Neural cell (in vitro differentiated cells): Measurements from ENCODE around the gene MAGI2. TPM values are rescaled to one million over a fixed set of nuclear protein-coding genes. Genes with fewer than 3 reads are reported as not detected.

Experiments used
- H2AFZ ChIP-seq: fragments of 200-600, 300-800 bp; sonication (generic), shearing (Covaris generic); 2 replicates; pipeline ENCODE4 v1.6.0; 2014; ENCODE audit warnings: low read depth, mild to moderate bottlenecking, antibody characterized with exemption, low read length, moderate library complexity
- H3F3A ChIP-seq: fragments of 200-600 bp; shearing (Covaris generic); 2 replicates; pipeline ENCODE4 v1.6.1; 2016; ENCODE audit warnings: mild to moderate bottlenecking, moderate library complexity, mixed read lengths, antibody characterized with exemption, low read length; ENCODE audit not compliant: insufficient read depth, poor library complexity, severe bottlenecking
- H3K27ac ChIP-seq: fragments of 200-600, 300-800 bp; sonication (generic), shearing (Covaris generic); 2 replicates; pipeline ENCODE4 v1.5.1; 2014; ENCODE audit warnings: mild to moderate bottlenecking, low read length, moderate library complexity
- H3K27me3 ChIP-seq: fragments of 300-800, 200-600 bp; sonication (generic), shearing (Covaris generic); 2 replicates; pipeline ENCODE4 v1.6.0; 2014; ENCODE audit warnings: mild to moderate bottlenecking, low read depth, low read length, moderate library complexity; ENCODE audit not compliant: insufficient read depth
- H3K36me3 ChIP-seq: fragments of 300-800, 200-600 bp; sonication (generic), shearing (Covaris generic); 2 replicates; pipeline ENCODE4 v1.5.1; 2014; ENCODE audit warnings: mild to moderate bottlenecking, antibody characterized with exemption, low read length, moderate library complexity; ENCODE audit not compliant: insufficient read depth
- H3K4me2 ChIP-seq: fragments of 300-800, 200-600 bp; sonication (generic), shearing (Covaris generic); 2 replicates; pipeline ENCODE4 v1.6.0; 2014; ENCODE audit warnings: mild to moderate bottlenecking, low read length
- H3K4me3 ChIP-seq: fragments of 300-800, 200-600 bp; sonication (generic), shearing (Covaris generic); 2 replicates; pipeline ENCODE4 v1.5.1; 2014; ENCODE audit warnings: mild to moderate bottlenecking, low read length, moderate library complexity
- H3K79me2 ChIP-seq: fragments of 200-600 bp; shearing (Covaris generic); replicated peaks from 2 replicates; pipeline ENCODE4 v1.6.0; 2014; ENCODE audit warnings: mild to moderate bottlenecking, low read length, moderate library complexity; ENCODE audit not compliant: insufficient read depth
- H3K9ac ChIP-seq: fragments of 300-800, 200-600 bp; sonication (generic), shearing (Covaris generic); 2 replicates; pipeline ENCODE4 v1.6.1; 2016; ENCODE audit warnings: mild to moderate bottlenecking, low read length, mixed read lengths
- H3K9me2 ChIP-seq: fragments of 200-600 bp; shearing (Covaris generic); 2 replicates; pipeline ENCODE4 v1.6.1; 2016; ENCODE audit warnings: mild to moderate bottlenecking, low read length, mixed read lengths; ENCODE audit not compliant: insufficient read depth
- H3K9me3 ChIP-seq: fragments of 200-600, 300-800 bp; sonication (generic), shearing (Covaris generic); 2 replicates; pipeline ENCODE4 v1.6.1; 2016; ENCODE audit warnings: mild to moderate bottlenecking, mixed run types, low read length, moderate library complexity, mixed read lengths
- H4K20me1 ChIP-seq: fragments of 200-600 bp; shearing (Covaris generic); 2 replicates; pipeline ENCODE4 v1.6.1; 2016; ENCODE audit warnings: mild to moderate bottlenecking, mixed run types; ENCODE audit not compliant: insufficient read depth
- CTCF ChIP-seq: fragments of 450-650 bp; IDR thresholded peaks from 2 replicates; pipeline ENCODE4 v1.5.1; 2014; ENCODE audit warnings: antibody characterized with exemption, mild to moderate bottlenecking, moderate library complexity; ENCODE audit not compliant: poor library complexity, severe bottlenecking
- EP300 ChIP-seq: fragments of 450-650 bp; conservative IDR thresholded peaks from 2 replicates; pipeline ENCODE4 v1.6.1; 2014; ENCODE audit warnings: antibody characterized with exemption, mild to moderate bottlenecking, moderate library complexity; ENCODE audit not compliant: poor library complexity, severe bottlenecking
- EZH2 ChIP-seq: fragments of 200-600, 300-800 bp; shearing (Covaris generic), sonication (generic); IDR thresholded peaks from 2 replicates; pipeline ENCODE4 v1.6.1; 2014; ENCODE audit warnings: antibody characterized with exemption, low read length, borderline replicate concordance, mild to moderate bottlenecking; ENCODE audit not compliant: insufficient read depth, poor library complexity, severe bottlenecking
- MXI1 ChIP-seq: fragments of 450-650 bp; conservative IDR thresholded peaks from 2 replicates; pipeline ENCODE4 v1.6.1; 2014; ENCODE audit warnings: antibody characterized with exemption, mild to moderate bottlenecking; ENCODE audit not compliant: poor library complexity, severe bottlenecking
- POLR2AphosphoS5 ChIP-seq: IDR thresholded peaks from 2 replicates; pipeline ENCODE4 v1.6.1; 2012
- RAD21 ChIP-seq: fragments of 450-650 bp; conservative IDR thresholded peaks from 2 replicates; pipeline ENCODE4 v1.6.1; 2014; ENCODE audit warnings: antibody characterized with exemption, mild to moderate bottlenecking, moderate library complexity
- REST ChIP-seq: IDR thresholded peaks from 2 replicates; pipeline ENCODE4 v1.6.1; 2012; ENCODE audit warnings: borderline replicate concordance
- SMC3 ChIP-seq: fragments of 450-650 bp; conservative IDR thresholded peaks from 2 replicates; pipeline ENCODE4 v1.6.1; 2014; ENCODE audit warnings: antibody characterized with exemption, mild to moderate bottlenecking, moderate library complexity; ENCODE audit not compliant: poor library complexity
- TAF1 ChIP-seq: IDR thresholded peaks from 2 replicates; pipeline ENCODE4 v1.6.1; 2012; ENCODE audit warnings: low read depth
- polyA plus RNA-seq: library from polyadenylated mRNA; depleted of rRNA; stranded (reverse); fragments of >200 nt; gene quantifications from 2 replicates; pipeline ENCODE4 v1.2.3, GENCODE V29; 2014

Gene MAGI2
- polyA plus RNA-seq, 1 donor from 2014 or later, result 19.3 TPM

GRCh38 chr7:78523930-78524329 is 929.5 kb downstream of the MAGI2 start:
- Histone ChIP-seq H3K27me3 (no peaks in the 10 kb centered on the region), H2AFZ (no peak overlapping the region), H4K20me1 (no peaks in the 10 kb centered on the region), H3K27ac (no peak overlapping the region), H3K9ac (no peak overlapping the region), H3K9me3 (no peaks in the 10 kb centered on the region), H3K4me3 (no peak overlapping the region), H3K9me2 (no peaks in the 10 kb centered on the region), H3K4me2 (no peak overlapping the region), H3K79me2 (no peaks in the 10 kb centered on the region), H3K36me3 (no peaks in the 10 kb centered on the region), H3F3A (no peaks in the 10 kb centered on the region)
- TF ChIP-seq TAF1 (no peak), EP300 (no peak), EZH2 (no peak), REST (no peak)

GRCh38 chr7:78521961-78522360 is 931.5 kb downstream of the MAGI2 start:
- no peak overlapping the region for H3K27ac ChIP-seq

More at GRCh38 chr7:78521961-78522360, 931.5 kb downstream of the MAGI2 start:
- no peaks in the 10 kb centered on the region for H3K36me3 ChIP-seq
- H3K79me2 ChIP-seq, result no peaks in the 10 kb centered on the region
- no peaks in the 10 kb centered on the region for H3K9me2 ChIP-seq
- TF ChIP-seq SMC3 (no peak), REST (no peak), POLR2AphosphoS5 (no peak), RAD21 (no peak), TAF1 (no peak), CTCF (no peak), MXI1 (no peak), EP300 (no peak), EZH2 (no peak)
- no peak overlapping the region for H3K4me3 ChIP-seq
- H3K9me3 ChIP-seq, result no peaks in the 10 kb centered on the region
- no peak overlapping the region for H3K4me2 ChIP-seq
- no peaks in the 10 kb centered on the region for H3K27me3 ChIP-seq
- no peaks in the 10 kb centered on the region for H4K20me1 ChIP-seq
- no peaks in the 10 kb centered on the region for H3F3A ChIP-seq
- H2AFZ ChIP-seq, result no peak overlapping the region
- H3K9ac ChIP-seq, result no peak overlapping the region
